Loucy (cell line): ENCODE results near the gene LTBR.

Experiments used
- H2AFZ ChIP-seq: fragments of 200-600 bp; sonication (generic); 2 replicates; pipeline ENCODE4 v1.6.0; 2016; ENCODE audit warnings: antibody characterized with exemption, mild to moderate bottlenecking, low read length, moderate library complexity
- H3F3A ChIP-seq: fragments of 200-600 bp; 2 replicates; pipeline ENCODE4 v1.6.0; 2016; ENCODE audit warnings: antibody characterized with exemption, low read depth, mild to moderate bottlenecking
- H3K27me3 ChIP-seq: fragments of 200-600 bp; sonication (generic); 2 replicates; pipeline ENCODE4 v1.6.1; 2014; ENCODE audit warnings: low read length, mild to moderate bottlenecking; ENCODE audit not compliant: insufficient read depth, poor library complexity, severe bottlenecking
- H3K36me3 ChIP-seq: fragments of 200-600 bp; sonication (generic); 2 replicates; pipeline ENCODE4 v1.6.1; 2016; ENCODE audit warnings: low read length; ENCODE audit not compliant: insufficient read depth
- H3K4me1 ChIP-seq: fragments of 200-600 bp; sonication (generic); 2 replicates; pipeline ENCODE4 v1.5.1; 2014; ENCODE audit warnings: low read length, mild to moderate bottlenecking; ENCODE audit not compliant: insufficient read depth, poor library complexity, severe bottlenecking
- H3K4me2 ChIP-seq: fragments of 200-600 bp; sonication (generic); 2 replicates; pipeline ENCODE4 v1.6.0; 2014; ENCODE audit warnings: antibody characterized with exemption, low read length, low read depth, mild to moderate bottlenecking; ENCODE audit not compliant: poor library complexity, severe bottlenecking
- H3K4me3 ChIP-seq: fragments of 200-600 bp; sonication (generic); 2 replicates; pipeline ENCODE4 v1.5.1; 2014; ENCODE audit warnings: low read length, mild to moderate bottlenecking, mixed read lengths; ENCODE audit not compliant: poor library complexity, severe bottlenecking
- H3K79me2 ChIP-seq: fragments of 200-600 bp; sonication (generic); 2 replicates; pipeline ENCODE4 v1.6.1; 2014; ENCODE audit warnings: low read length; ENCODE audit not compliant: insufficient read depth
- H3K9ac ChIP-seq: fragments of 200-600 bp; sonication (generic); 2 replicates; pipeline ENCODE4 v1.6.0; 2014; ENCODE audit warnings: mild to moderate bottlenecking, low read depth, low read length, moderate library complexity; ENCODE audit not compliant: poor library complexity, severe bottlenecking
- H3K9me2 ChIP-seq: fragments of 200-600 bp; sonication (generic); replicated peaks from 2 replicates; pipeline ENCODE4 v1.6.1; 2016; ENCODE audit warnings: low read depth, low read length, mixed read lengths
- H3K9me3 ChIP-seq: fragments of 200-600 bp; sonication (generic); 2 replicates; pipeline ENCODE4 v1.6.1; 2014; ENCODE audit warnings: mild to moderate bottlenecking, antibody characterized with exemption, low read length, low read depth; ENCODE audit not compliant: insufficient read depth
- H4K20me1 ChIP-seq: fragments of 200-600 bp; sonication (generic); 2 replicates; pipeline ENCODE4 v1.6.0; 2014; ENCODE audit warnings: antibody characterized with exemption, low read length, mild to moderate bottlenecking; ENCODE audit not compliant: insufficient read depth, poor library complexity, severe bottlenecking
- EZH2phosphoT487 ChIP-seq: fragments of 200-600 bp; IDR thresholded peaks from 2 replicates; pipeline ENCODE4 v1.6.1; 2018; ENCODE audit warnings: antibody characterized with exemption, mild to moderate bottlenecking, moderate library complexity, borderline replicate concordance
- TF ChIP-seq, protein P1 (sequence below): fragments of 200-600 bp; sonication (generic); conservative IDR thresholded peaks from 2 replicates; pipeline ENCODE4 v1.5.1; 2014; ENCODE audit warnings: mild to moderate bottlenecking, antibody characterized with exemption, low read length

The LTBR gene

DNA sequence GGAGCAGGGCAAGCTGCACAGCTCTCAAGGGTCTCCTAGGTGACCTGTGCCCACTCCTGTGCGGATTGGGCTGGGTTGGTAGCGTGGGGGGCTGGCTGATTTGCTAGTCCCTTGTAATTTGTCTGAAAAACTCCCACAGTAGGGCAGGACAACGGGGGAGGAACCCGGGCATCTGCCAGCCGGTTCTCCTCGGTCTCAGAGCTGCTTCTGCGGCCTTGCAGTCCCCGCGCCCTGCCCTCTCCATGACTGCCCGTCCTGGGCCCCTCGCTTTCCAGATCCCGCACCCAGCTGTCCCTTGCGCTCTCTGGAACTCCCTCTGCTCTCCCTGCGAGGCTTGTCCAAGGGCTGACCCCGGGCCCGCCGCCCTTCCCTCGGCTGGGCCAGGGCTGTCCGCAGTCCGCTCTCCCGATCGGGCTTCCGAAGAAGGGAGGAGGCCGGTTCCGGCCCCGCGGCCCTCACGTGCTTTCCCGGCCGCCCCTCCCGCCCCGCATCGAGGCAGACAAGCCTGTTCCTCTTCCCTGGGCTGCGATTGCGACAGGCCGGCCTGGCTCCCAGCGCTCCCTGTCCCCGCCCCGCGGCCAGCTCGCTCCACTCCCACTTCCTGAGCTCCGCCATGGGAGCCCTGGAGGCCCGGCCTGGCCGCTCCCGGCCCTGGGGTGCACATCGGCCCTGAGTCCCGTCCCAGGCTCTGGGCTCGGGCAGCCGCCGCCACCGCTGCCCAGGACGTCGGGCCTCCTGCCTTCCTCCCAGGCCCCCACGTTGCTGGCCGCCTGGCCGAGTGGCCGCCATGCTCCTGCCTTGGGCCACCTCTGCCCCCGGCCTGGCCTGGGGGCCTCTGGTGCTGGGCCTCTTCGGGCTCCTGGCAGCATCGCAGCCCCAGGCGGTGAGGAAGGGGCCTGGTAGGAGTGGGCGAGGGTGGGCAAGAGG is at the start of gene LTBR:
TSS of gene LTBR (plus strand) at position 591 of the 927 bp plus-strand sequence. CDS start at position 788, 197 bp downstream.
- Histone ChIP-seq H3K9me3 (no peaks in the 10 kb centered on the region), H3K4me3 (no peak within 1 kb of the TSS), H3K4me1 (no peaks in the 10 kb centered on the region), H4K20me1 (no peaks in the 10 kb centered on the region), H3K27me3 (no peaks in the 10 kb centered on the region), H3K9ac (no peak within 1 kb of the TSS), H3K36me3 (no peaks in the 10 kb centered on the region), H3K4me2 (no peak within 1 kb of the TSS), H3K79me2 (no peaks in the 10 kb centered on the region), H3F3A (no peaks in the 10 kb centered on the region), H3K9me2 (no peaks in the 10 kb centered on the region), H2AFZ (no peak within 1 kb of the TSS)
- no peak for TF ChIP-seq EZH2phosphoT487
- TF ChIP-seq, protein P1, sequence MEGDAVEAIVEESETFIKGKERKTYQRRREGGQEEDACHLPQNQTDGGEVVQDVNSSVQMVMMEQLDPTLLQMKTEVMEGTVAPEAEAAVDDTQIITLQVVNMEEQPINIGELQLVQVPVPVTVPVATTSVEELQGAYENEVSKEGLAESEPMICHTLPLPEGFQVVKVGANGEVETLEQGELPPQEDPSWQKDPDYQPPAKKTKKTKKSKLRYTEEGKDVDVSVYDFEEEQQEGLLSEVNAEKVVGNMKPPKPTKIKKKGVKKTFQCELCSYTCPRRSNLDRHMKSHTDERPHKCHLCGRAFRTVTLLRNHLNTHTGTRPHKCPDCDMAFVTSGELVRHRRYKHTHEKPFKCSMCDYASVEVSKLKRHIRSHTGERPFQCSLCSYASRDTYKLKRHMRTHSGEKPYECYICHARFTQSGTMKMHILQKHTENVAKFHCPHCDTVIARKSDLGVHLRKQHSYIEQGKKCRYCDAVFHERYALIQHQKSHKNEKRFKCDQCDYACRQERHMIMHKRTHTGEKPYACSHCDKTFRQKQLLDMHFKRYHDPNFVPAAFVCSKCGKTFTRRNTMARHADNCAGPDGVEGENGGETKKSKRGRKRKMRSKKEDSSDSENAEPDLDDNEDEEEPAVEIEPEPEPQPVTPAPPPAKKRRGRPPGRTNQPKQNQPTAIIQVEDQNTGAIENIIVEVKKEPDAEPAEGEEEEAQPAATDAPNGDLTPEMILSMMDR, result no peak

DNA sequence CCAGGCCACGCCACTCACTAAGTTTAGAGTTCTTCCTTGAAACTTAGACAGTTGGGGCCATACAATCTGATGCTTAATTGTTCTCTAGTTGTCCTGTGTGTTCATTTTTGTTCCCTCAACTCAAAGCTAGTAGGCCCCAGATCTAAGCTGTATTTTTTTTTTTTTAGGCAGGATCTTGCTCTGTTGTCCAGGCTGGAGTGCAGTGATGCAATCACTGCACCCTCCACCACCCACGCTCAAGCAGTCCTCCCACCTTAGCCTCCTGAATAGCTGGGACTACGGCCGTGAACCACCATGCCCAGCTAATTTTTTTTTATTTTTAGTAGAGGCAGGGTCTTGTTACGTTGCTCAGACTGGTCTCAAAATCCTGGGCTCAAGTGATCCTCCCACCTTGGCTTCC is 49.6 kb upstream of the LTBR start:
- Histone ChIP-seq H2AFZ (no peak overlapping the region), H3K36me3 (peaks cover 53% of the 10 kb centered on the region; the same call in 1 of the 2 replicates), H3K4me2 (peak overlapping the region; percentile 100), H3K27me3 (no peaks in the 10 kb centered on the region), H4K20me1 (peaks cover 41% of the 10 kb centered on the region), H3K79me2 (peaks cover 70% of the 10 kb centered on the region), H3F3A (peaks cover 11% of the 10 kb centered on the region; the same call in 1 of the 2 replicates), H3K9me2 (no peaks in the 10 kb centered on the region), H3K4me1 (peaks cover 39% of the 10 kb centered on the region), H3K9me3 (no peaks in the 10 kb centered on the region), H3K4me3 (no peak overlapping the region), H3K9ac (peak overlapping the region; percentile 100)
- TF ChIP-seq EZH2phosphoT487, result no peak
- TF ChIP-seq, protein P1, result no peak

DNA sequence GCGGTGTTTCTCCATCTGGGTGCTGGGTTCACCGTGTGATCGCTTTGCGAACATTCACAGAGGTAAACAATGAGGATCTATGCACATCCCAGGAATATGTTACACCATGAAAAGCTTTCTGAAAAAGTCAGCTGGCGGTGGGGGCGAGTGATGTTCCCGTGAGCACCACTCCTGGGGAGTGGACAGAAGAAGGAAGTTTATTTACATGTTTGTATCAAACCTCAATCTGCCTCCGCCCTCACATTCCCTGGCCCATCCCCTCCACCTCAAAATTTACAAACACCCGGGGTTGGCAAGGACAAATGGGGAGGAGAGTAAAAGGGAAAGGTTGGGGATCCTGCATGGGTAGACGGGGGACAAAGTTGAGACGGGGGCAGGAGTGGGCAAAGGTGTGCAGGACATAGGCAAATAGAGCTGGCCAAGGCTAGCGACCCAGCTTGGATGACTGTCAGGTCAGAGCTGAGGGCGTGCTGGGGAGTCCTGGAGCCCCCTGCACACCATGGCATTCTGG is 49.0 kb upstream of the LTBR start:
- Histone ChIP-seq H3K4me2 (peak overlapping the region; percentile 100), H3K27me3 (no peaks in the 10 kb centered on the region), H3K4me3 (peak overlapping the region; percentile 94), H3K9ac (peak overlapping the region; percentile 100), H3K9me3 (no peaks in the 10 kb centered on the region), H3K9me2 (no peaks in the 10 kb centered on the region), H3K79me2 (peaks cover 76% of the 10 kb centered on the region), H3K36me3 (peaks cover 47% of the 10 kb centered on the region; the same call in 1 of the 2 replicates), H4K20me1 (peaks cover 45% of the 10 kb centered on the region), H3K4me1 (peaks cover 44% of the 10 kb centered on the region), H2AFZ (no peak overlapping the region), H3F3A (peaks cover 11% of the 10 kb centered on the region; the same call in 1 of the 2 replicates)
- TF ChIP-seq, protein P1, result no peak
- no peak for TF ChIP-seq EZH2phosphoT487
